H1 (cell line): ENCODE results near the gene DBP. TPM values are rescaled to one million over a fixed set of nuclear protein-coding genes. Genes with fewer than 3 reads are reported as not detected.

Experiments
- CTCF ChIA-PET: fragments of 300-600 bp; sonication (Branson Sonifier 250); formaldehyde crosslinking; loops from one replicate; lab custom pipeline; 2021; ENCODE audit not compliant: partially characterized antibody; lab: Charles Lee
- POLR2A ChIA-PET: fragments of 300-600 bp; sonication (Branson Sonifier 250); formaldehyde crosslinking; loops from one replicate; lab custom pipeline; 2021; ENCODE audit warnings: inconsistent platforms; ENCODE audit not compliant: partially characterized antibody; lab: Charles Lee
- DNase-seq, 2 experiments: peaks; one replicate each; pipeline versions ENCODE4 v3.0.0 to v3.0.0-alpha.2; 2010 to 2022; ENCODE audit warnings: low spot score in 2 of 2, low read depth in 1 of 2, mixed read lengths in 1 of 2
- FAIRE-seq: peaks from 2 replicates; lab custom pipeline; 2011; peaks lifted over from hg19 to GRCh38; lab: Jason Lieb, UNC
- H2AFZ ChIP-seq: 2 replicates; pipeline ENCODE4 v1.8.1; 2012; ENCODE audit warnings: low read length, inconsistent platforms
- H2AK5ac ChIP-seq: 2 replicates; pipeline ENCODE4 v1.6.1; 2013; ENCODE audit warnings: low read depth, low read length
- H2BK120ac ChIP-seq: replicated peaks from 2 replicates; pipeline ENCODE3; 2013; ENCODE audit warnings: low read depth, low read length, inconsistent platforms
- H2BK12ac ChIP-seq: 2 replicates; pipeline ENCODE4 v1.6.1; 2013; ENCODE audit warnings: low read depth, low read length
- H2BK15ac ChIP-seq: 2 replicates; pipeline ENCODE4 v1.6.1; 2013; ENCODE audit warnings: low read length
- H2BK20ac ChIP-seq: 2 replicates; pipeline ENCODE4 v1.6.1; 2013; ENCODE audit warnings: low read length
- H2BK5ac ChIP-seq: 2 replicates; pipeline ENCODE4 v1.6.1; 2013; ENCODE audit warnings: low read depth, low read length
- H3K14ac ChIP-seq: 2 replicates; pipeline ENCODE4 v1.6.1; 2013; ENCODE audit warnings: inconsistent platforms; ENCODE audit not compliant: insufficient read length
- H3K18ac ChIP-seq: 2 replicates; pipeline ENCODE4 v1.6.1; 2013; ENCODE audit warnings: low read length; ENCODE audit errors: extremely low read depth
- H3K23ac ChIP-seq: 2 replicates; pipeline ENCODE4 v1.6.1; 2013; ENCODE audit warnings: inconsistent platforms; ENCODE audit not compliant: insufficient read length
- H3K23me2 ChIP-seq: 2 replicates; pipeline ENCODE4 v1.6.1; 2013; ENCODE audit warnings: low read depth, low read length
- H3K27ac ChIP-seq: 2 replicates; pipeline ENCODE4 v1.6.1; 2011; ENCODE audit warnings: low read depth, low read length, inconsistent platforms
- H3K27me3 ChIP-seq, 4 experiments: replicated peaks in 1 of 4; 1 replicate in 1 of 4; 2 replicates in 3 of 4; pipeline versions ENCODE4 v1.6.1 to v1.8.1; 2011 to 2013; ENCODE audit warnings: low read length in 3 of 4, mild to moderate bottlenecking in 3 of 4, inconsistent platforms in 2 of 4, mixed read lengths in 2 of 4, moderate library complexity in 1 of 4; ENCODE audit not compliant: control insufficient read depth in 3 of 4, insufficient read depth in 3 of 4; ENCODE audit errors: extremely low read depth in 1 of 4
- H3K36me3 ChIP-seq, 4 experiments: 2 replicates each; pipeline versions ENCODE4 v1.6.1 to v1.8.1; 2011 to 2013; ENCODE audit warnings: mild to moderate bottlenecking in 4 of 4, low read length in 3 of 4, moderate library complexity in 2 of 4, control low read depth in 1 of 4, inconsistent platforms in 1 of 4; ENCODE audit not compliant: insufficient read depth in 4 of 4, control insufficient read depth in 2 of 4
- H3K4ac ChIP-seq: replicated peaks from 2 replicates; pipeline ENCODE3; 2013; ENCODE audit warnings: low read length, low read depth, mixed read lengths, inconsistent platforms; ENCODE audit not compliant: insufficient read length
- H3K4me1 ChIP-seq, 4 experiments: replicated peaks in 1 of 4; 1 replicate in 1 of 4; 2 replicates in 3 of 4; pipeline versions ENCODE4 v1.6.1 to v1.8.1; 2011 to 2013; ENCODE audit warnings: low read length in 3 of 4, inconsistent platforms in 2 of 4, mixed read lengths in 1 of 4; ENCODE audit not compliant: insufficient read depth in 4 of 4, control insufficient read depth in 3 of 4
- H3K4me2 ChIP-seq, 2 experiments: 2 replicates each; pipeline versions ENCODE4 v1.6.1 to v1.8.1; 2011 to 2013; ENCODE audit warnings: low read depth in 2 of 2, low read length in 2 of 2, control low read depth in 1 of 2, inconsistent platforms in 1 of 2, mild to moderate bottlenecking in 1 of 2; ENCODE audit not compliant: insufficient read depth in 1 of 2
- H3K4me3 ChIP-seq, 4 experiments: fragments of 200-600, 300-600 bp in 1 of 4; sonication (generic), shearing (Covaris generic), sonication (Bioruptor Twin) in 1 of 4; 2 replicates each; pipeline versions ENCODE4 v1.5.1 to v1.8.1; 2011 to 2016; ENCODE audit warnings: low read length in 4 of 4, low read depth in 3 of 4, control low read depth in 2 of 4, inconsistent platforms in 2 of 4, mild to moderate bottlenecking in 2 of 4, mixed read lengths in 1 of 4, moderate library complexity in 1 of 4; ENCODE audit not compliant: insufficient read depth in 2 of 4; ENCODE audit errors: extremely low read depth in 1 of 4
- H3K56ac ChIP-seq: replicated peaks from 2 replicates; pipeline ENCODE3; 2013; ENCODE audit warnings: low read depth, mild to moderate bottlenecking, mixed read lengths, low read length, inconsistent platforms; ENCODE audit not compliant: insufficient read length
- H3K79me1 ChIP-seq: 2 replicates; pipeline ENCODE4 v1.6.1; 2013; ENCODE audit warnings: low read depth, low read length, control low read depth
- H3K79me2 ChIP-seq, 2 experiments: 2 replicates each; pipeline versions ENCODE4 v1.6.1 to v1.8.1; 2012 to 2013; ENCODE audit warnings: low read length in 2 of 2, mild to moderate bottlenecking in 2 of 2, inconsistent platforms in 1 of 2; ENCODE audit not compliant: insufficient read depth in 2 of 2, control insufficient read depth in 1 of 2
- H3K9ac ChIP-seq, 4 experiments: replicated peaks in 1 of 4; 1 replicate in 1 of 4; 2 replicates in 3 of 4; pipeline versions ENCODE4 v1.6.1 to v1.8.1; 2011 to 2013; ENCODE audit warnings: low read depth in 3 of 4, low read length in 3 of 4, control low read depth in 2 of 4, mild to moderate bottlenecking in 2 of 4, moderate library complexity in 2 of 4, inconsistent platforms in 1 of 4; ENCODE audit errors: extremely low read depth in 1 of 4
- H3K9me3 ChIP-seq, 2 experiments: 2 replicates each; pipeline versions ENCODE4 v1.6.1 to v1.8.1; 2012 to 2013; ENCODE audit warnings: mild to moderate bottlenecking in 2 of 2, moderate library complexity in 2 of 2, control low read depth in 1 of 2, inconsistent platforms in 1 of 2, low read depth in 1 of 2, low read length in 1 of 2, mixed read lengths in 1 of 2; ENCODE audit not compliant: insufficient read depth in 2 of 2
- H4K20me1 ChIP-seq, 2 experiments: replicated peaks in 1 of 2; 2 replicates each; pipeline versions ENCODE3 to v1.8.1; 2011 to 2013; ENCODE audit warnings: inconsistent platforms in 2 of 2, low read length in 2 of 2, mild to moderate bottlenecking in 1 of 2; ENCODE audit not compliant: insufficient read depth in 2 of 2, control insufficient read depth in 1 of 2
- H4K5ac ChIP-seq: 2 replicates; pipeline ENCODE4 v1.6.1; 2013; ENCODE audit warnings: low read length, low read depth, mixed read lengths, inconsistent platforms; ENCODE audit not compliant: insufficient read length
- H4K8ac ChIP-seq: 2 replicates; pipeline ENCODE4 v1.8.0; 2013; ENCODE audit warnings: mild to moderate bottlenecking, moderate library complexity, low read length, inconsistent platforms; ENCODE audit not compliant: insufficient read depth; ENCODE audit errors: extremely low read depth
- H4K91ac ChIP-seq: replicated peaks from 2 replicates; pipeline ENCODE3; 2013; ENCODE audit warnings: low read length, mixed read lengths, inconsistent platforms; ENCODE audit not compliant: insufficient read length
- CBX8 ChIP-seq: fragments of 300-800, 300-1000 bp; sonication (generic); IDR thresholded peaks from 2 replicates; pipeline ENCODE4 v1.7.1; 2016; ENCODE audit warnings: low read depth, low read length, borderline replicate concordance
- EP300 ChIP-seq, 2 experiments: IDR thresholded peaks; 1 replicate in 1 of 2; 2 replicates in 1 of 2; pipeline ENCODE4 v1.6.1; 2011 to 2012; ENCODE audit warnings: low read depth in 2 of 2, low read length in 2 of 2, mild to moderate bottlenecking in 2 of 2, borderline replicate concordance in 1 of 2, inconsistent platforms in 1 of 2, moderate library complexity in 1 of 2
- HDAC2 ChIP-seq, 2 experiments: fragments of 300-600 bp in 1 of 2; sonication (generic) in 1 of 2; IDR thresholded peaks; 2 replicates each; pipeline ENCODE4 v1.6.1; 2011 to 2012; ENCODE audit warnings: low read depth in 2 of 2, low read length in 2 of 2, mild to moderate bottlenecking in 2 of 2, moderate library complexity in 2 of 2, borderline replicate concordance in 1 of 2, inconsistent platforms in 1 of 2
- JUND ChIP-seq: IDR thresholded peaks from 2 replicates; pipeline ENCODE4 v1.6.1; 2011; ENCODE audit warnings: mild to moderate bottlenecking, improper control_type of control experiment, low read length
- KDM4A ChIP-seq: IDR thresholded peaks from one replicate; pipeline ENCODE4 v1.7.1; 2012; ENCODE audit warnings: low read depth, mild to moderate bottlenecking, moderate library complexity, low read length, inconsistent platforms; ENCODE audit not compliant: severe bottlenecking
- KDM5A ChIP-seq: fragments of 200-600 bp; IDR thresholded peaks from 2 replicates; pipeline ENCODE4 v1.7.1; 2012; ENCODE audit warnings: mild to moderate bottlenecking, low read length, inconsistent platforms, mixed read lengths
- POLR2A ChIP-seq, 2 experiments: IDR thresholded peaks; 1 replicate in 1 of 2; 2 replicates in 1 of 2; pipeline ENCODE4 v1.6.1; 2011; ENCODE audit warnings: low read depth in 2 of 2, low read length in 2 of 2, mild to moderate bottlenecking in 2 of 2; ENCODE audit errors: control extremely low read depth in 1 of 2
- RBBP5 ChIP-seq: IDR thresholded peaks from 2 replicates; pipeline ENCODE4 v1.7.1; 2012; ENCODE audit warnings: low read depth, mild to moderate bottlenecking, inconsistent platforms, low read length, moderate library complexity, borderline replicate concordance
- RXRA ChIP-seq: IDR thresholded peaks from 2 replicates; pipeline ENCODE4 v1.6.1; 2011; ENCODE audit warnings: low read depth, mild to moderate bottlenecking, low read length, moderate library complexity; ENCODE audit not compliant: insufficient read depth
- USF2 ChIP-seq: IDR thresholded peaks from 2 replicates; pipeline ENCODE4 v1.6.1; 2011; ENCODE audit warnings: low read length, improper control_type of control experiment
- WGBS, 2 experiments: shearing (Covaris generic) in 1 of 2; methylation state at CpG; one replicate each; pipeline versions ENCODE4 v1.1.6 to v1.1.7; 2013 to 2015; ENCODE audit warnings: low lambda C conversion rate in 2 of 2, mixed read lengths in 2 of 2, inconsistent platforms in 1 of 2, low coverage in 1 of 2, missing lambda C conversion rate in 1 of 2; ENCODE audit not compliant: insufficient replicate concordance in 2 of 2, insufficient coverage in 1 of 2, insufficient read length in 1 of 2; ENCODE audit errors: extremely low coverage in 1 of 2, missing lambda C conversion rate in 1 of 2; 5-methylcytosine and 5-hydroxymethylcytosine counted together
- polyA plus RNA-seq, 7 experiments: library from polyadenylated mRNA; depleted of rRNA in 3 of 7; stranded (reverse) in 5 of 7; unstranded in 2 of 7; fragments of >200 nt in 5 of 7; fragments of 200-250 nt in 2 of 7; gene quantifications; 1 replicate in 5 of 7; 2 replicates in 1 of 7; 4 replicates in 1 of 7; pipeline versions ENCODE4 v1.2.1 to v1.2.3, GENCODE V29; 2011 to 2013; ENCODE audit warnings: missing spikeins in 2 of 7, mixed read lengths in 2 of 7
- total RNA-seq: library from RNA; stranded (reverse); fragmentation: NEBNext Ultra II Directional; extraction: Animal tissue kit (Norgen Biotek cat#: 25700); gene quantifications from 2 replicates; pipeline ENCODE4 v1.2.1, GENCODE V29; 2021

DBP gene
- total and polyA plus RNA-seq, 2 of the 8 experiments (the other 6 are each of a cell fraction or from before 2014, with no cell fraction given): 7.5 to 8.3 TPM

GRCh38 chr19:48664476-48664875 lies 27.3 kb upstream of the DBP start:
- Histone ChIP-seq H3K79me2 (no peaks in the 10 kb centered on the region; a peak in 1 of 4 replicates), H3K23me2 (peaks cover 7% of the 10 kb centered on the region; the same call in 1 of the 2 replicates), H3K14ac (no peak overlapping the region), H2BK120ac (no peak overlapping the region), H3K27ac (no peak overlapping the region), H3K27me3 (no peaks in the 10 kb centered on the region; a peak in 1 of 7 replicates), H4K20me1 (peaks cover 0 to 1% of the 10 kb centered on the region in 2 experiments), H4K91ac (no peak overlapping the region), H3K36me3 (no peaks in the 10 kb centered on the region), H3K4me2 (no peak overlapping the region), H3K18ac (no peak overlapping the region; the same call in 1 of the 2 replicates), H4K8ac (no peak overlapping the region), H3K56ac (no peak overlapping the region), H3K23ac (no peak overlapping the region), H3K4ac (no peak overlapping the region), H2AFZ (no peak overlapping the region), H3K9ac (no peak overlapping the region), H3K79me1 (no peaks in the 10 kb centered on the region), H2AK5ac (no peak overlapping the region), H2BK15ac (no peak overlapping the region), H4K5ac (peak overlapping the region; percentile 41), H3K9me3 (peaks cover 0 to 1% of the 10 kb centered on the region in 2 experiments; a peak in 2 of 4 replicates), H3K4me1 (0 out of 7 replicates have a peak, but pooled peaks cover 0 to 3% (median 0%) of the 10 kb centered on the region in 4 experiments), H3K4me3 (no peak overlapping the region), H2BK5ac (no peak overlapping the region), H2BK20ac (no peak overlapping the region), H2BK12ac (no peak overlapping the region)
- no peak for FAIRE-seq
- POLR2A ChIA-PET: interaction anchor here (0.6 to 1.7 kb wide), 4 partner anchors 9 to 49 kb away, joined by 3 to 4 read pairs (median 4); partner anchors contain the start of gene NTN5
- no peak for DNase-seq
- CTCF ChIA-PET: interaction anchor here (0.7 to 5.4 kb wide), 7 partner anchors 11 to 178 kb away, joined by 3 to 32 read pairs (median 3); partner anchors contain the start of gene CA11
- 84% methylated on average over 14 of the region's 14 CpGs; no CpG with 5 or more reads in 1 of the 2 experiments for whole genome bisulfite sequencing, 2 experiments
- no peak for TF ChIP-seq KDM4A
- TF ChIP-seq USF2: no peak
- TF ChIP-seq EP300 (IDR thresholded peaks at IDR 0.05; ENCODE audit: borderline replicate concordance in 1 of 2, low read depth in 2 of 2, low read length in 2 of 2): no peak
- TF ChIP-seq CBX8: no peak
- TF ChIP-seq POLR2A (IDR thresholded peaks at IDR 0.05; ENCODE audit: control extremely low read depth in 1 of 2, low read depth in 2 of 2, low read length in 2 of 2): no peak
- no peak for TF ChIP-seq RBBP5
- TF ChIP-seq RXRA: no peak
- no peak for TF ChIP-seq KDM5A
- no peak for TF ChIP-seq JUND
- no peak for TF ChIP-seq HDAC2 (IDR thresholded peaks at IDR 0.05; ENCODE audit: borderline replicate concordance in 1 of 2, low read depth in 2 of 2, low read length in 2 of 2)
